ENCODE results near the gene SRF. TPM values are rescaled to one million over a fixed set of nuclear protein-coding genes. Genes with fewer than 3 reads are reported as not detected.

Gene SRF
- total and polyA plus RNA-seq, 9 donors, result 21.0 to 73.3 (median 32.3) TPM

DNA sequence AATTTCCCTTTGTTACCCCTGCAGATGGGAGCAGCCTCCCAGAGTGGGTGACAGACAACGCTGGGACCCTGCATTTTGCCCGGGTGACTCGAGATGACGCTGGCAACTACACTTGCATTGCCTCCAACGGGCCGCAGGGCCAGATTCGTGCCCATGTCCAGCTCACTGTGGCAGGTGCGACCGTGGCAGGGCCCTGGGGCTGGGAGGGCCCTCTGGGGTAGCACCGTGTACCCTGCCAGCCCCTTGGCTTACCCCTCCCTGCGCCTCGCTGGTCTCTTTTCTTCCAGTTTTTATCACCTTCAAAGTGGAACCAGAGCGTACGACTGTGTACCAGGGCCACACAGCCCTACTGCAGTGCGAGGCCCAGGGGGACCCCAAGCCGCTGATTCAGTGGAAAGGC lies 29.4 kb upstream of the SRF start:
- H3K36me3 ChIP-seq, result no peaks in the 10 kb centered on the region
- H3K9me3 ChIP-seq, result no peaks in the 10 kb centered on the region
- WGBS, 3 donors, result 79 to 83% (median 82%) methylated on average over 16 of the region's 16 CpGs
- peaks cover 4% of the 10 kb centered on the region for H3K4me1 ChIP-seq (ENCODE audit: insufficient read depth)
- intact Hi-C loops (cut with DNase I), result loop anchor here (2.0 to 10.0 kb wide), 5 partner anchors 69 to 1227 kb away; no protein-coding TSS in a partner anchor
- no peaks in the 10 kb centered on the region for H3K27me3 ChIP-seq
- H3K27ac ChIP-seq, result no peak overlapping the region
- H3K4me3 ChIP-seq, result no peak overlapping the region
- DNase-seq, result no peak
- TF ChIP-seq, protein P1, sequence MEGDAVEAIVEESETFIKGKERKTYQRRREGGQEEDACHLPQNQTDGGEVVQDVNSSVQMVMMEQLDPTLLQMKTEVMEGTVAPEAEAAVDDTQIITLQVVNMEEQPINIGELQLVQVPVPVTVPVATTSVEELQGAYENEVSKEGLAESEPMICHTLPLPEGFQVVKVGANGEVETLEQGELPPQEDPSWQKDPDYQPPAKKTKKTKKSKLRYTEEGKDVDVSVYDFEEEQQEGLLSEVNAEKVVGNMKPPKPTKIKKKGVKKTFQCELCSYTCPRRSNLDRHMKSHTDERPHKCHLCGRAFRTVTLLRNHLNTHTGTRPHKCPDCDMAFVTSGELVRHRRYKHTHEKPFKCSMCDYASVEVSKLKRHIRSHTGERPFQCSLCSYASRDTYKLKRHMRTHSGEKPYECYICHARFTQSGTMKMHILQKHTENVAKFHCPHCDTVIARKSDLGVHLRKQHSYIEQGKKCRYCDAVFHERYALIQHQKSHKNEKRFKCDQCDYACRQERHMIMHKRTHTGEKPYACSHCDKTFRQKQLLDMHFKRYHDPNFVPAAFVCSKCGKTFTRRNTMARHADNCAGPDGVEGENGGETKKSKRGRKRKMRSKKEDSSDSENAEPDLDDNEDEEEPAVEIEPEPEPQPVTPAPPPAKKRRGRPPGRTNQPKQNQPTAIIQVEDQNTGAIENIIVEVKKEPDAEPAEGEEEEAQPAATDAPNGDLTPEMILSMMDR (IDR thresholded peaks at IDR 0.05), result no peak

DNA sequence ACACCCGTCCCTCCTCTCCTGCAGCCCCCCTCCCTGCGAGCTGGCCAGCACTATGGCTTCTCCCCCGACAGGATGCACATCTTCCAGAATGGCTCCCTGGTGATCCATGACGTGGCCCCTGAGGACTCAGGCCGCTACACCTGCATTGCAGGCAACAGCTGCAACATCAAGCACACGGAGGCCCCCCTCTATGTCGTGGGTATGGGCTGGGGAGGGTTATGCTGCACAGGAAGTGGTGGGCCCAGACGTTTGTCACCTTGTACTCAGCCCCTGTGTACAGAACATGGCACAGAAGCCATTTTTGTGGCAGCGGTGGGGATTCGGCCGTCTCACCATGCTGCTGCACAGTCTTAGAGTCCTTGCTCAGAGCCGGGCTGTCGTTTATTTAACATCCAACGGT lies 29.0 kb upstream of the SRF start:
- WGBS, 3 donors, result 65 to 74% (median 66%) methylated on average over 14 of the region's 14 CpGs

DNA sequence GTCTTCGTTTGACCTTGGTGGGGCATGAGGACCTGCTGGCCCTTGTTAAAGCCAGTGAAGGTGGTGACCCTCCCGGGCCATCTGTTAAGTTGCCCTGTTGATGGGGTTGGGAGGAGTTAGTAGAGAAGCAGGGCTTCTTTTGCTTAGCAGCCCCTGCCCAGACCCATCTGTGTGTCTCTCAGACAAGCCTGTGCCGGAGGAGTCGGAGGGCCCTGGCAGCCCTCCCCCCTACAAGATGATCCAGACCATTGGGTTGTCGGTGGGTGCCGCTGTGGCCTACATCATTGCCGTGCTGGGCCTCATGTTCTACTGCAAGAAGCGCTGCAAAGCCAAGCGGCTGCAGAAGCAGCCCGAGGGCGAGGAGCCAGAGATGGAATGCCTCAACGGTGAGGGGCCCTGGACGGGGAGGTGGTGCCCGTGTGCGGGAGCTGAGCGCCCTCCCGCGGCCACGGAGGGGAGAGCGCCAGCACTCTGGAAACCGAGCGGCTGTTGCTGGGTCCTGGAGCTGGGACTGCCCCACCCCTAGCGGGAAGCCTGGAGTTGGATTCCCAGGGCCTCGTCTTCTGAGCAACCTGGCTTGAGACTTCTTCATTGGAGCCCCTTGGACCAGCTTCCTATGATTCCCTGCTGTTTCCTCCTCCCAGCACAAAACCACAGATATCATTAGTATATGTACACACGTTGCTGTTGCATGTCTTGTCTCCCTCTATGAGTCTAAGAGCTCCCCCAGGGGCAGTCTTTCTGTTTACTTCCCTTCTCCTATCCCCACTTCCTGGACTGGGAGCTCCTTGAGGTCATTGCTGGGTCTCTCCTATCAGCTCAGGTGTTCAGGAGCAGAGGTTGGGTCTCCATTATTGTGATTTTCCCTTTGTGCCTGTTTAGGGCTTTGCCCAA lies 27.6 kb upstream of the SRF start:
- Histone ChIP-seq H3K27ac (peak overlapping the region in 1 of 2 donors; percentile 61), H3K27me3 (no peaks in the 10 kb centered on the region), H3K4me3 (no peak overlapping the region), H3K9me3 (no peaks in the 10 kb centered on the region), H3K36me3 (no peaks in the 10 kb centered on the region), H3K4me1 (ENCODE audit: insufficient read depth) (peaks cover 4% of the 10 kb centered on the region)
- 4 to 5% (median 5%) methylated on average over 23 to 25 of the region's 25 CpGs for WGBS, 3 donors
- TF ChIP-seq, protein P1 (IDR thresholded peaks at IDR 0.05), result peak; percentile 96 to 99 (median 98)
- TF ChIP-seq POLR2A (IDR thresholded peaks at IDR 0.05), result no peak
- DNase-seq, result peak; percentile 94 to 97 (median 96)
- intact Hi-C loops (cut with DNase I), result loop anchor here (2.0 to 10.0 kb wide), 5 partner anchors 71 to 1229 kb away; no protein-coding TSS in a partner anchor

More for the DNA sequence above, 29.0 kb upstream of the SRF start:
- Histone ChIP-seq H3K27ac (no peak overlapping the region), H3K36me3 (no peaks in the 10 kb centered on the region), H3K4me1 (ENCODE audit: insufficient read depth) (peaks cover 4% of the 10 kb centered on the region), H3K4me3 (no peak overlapping the region), H3K27me3 (no peaks in the 10 kb centered on the region), H3K9me3 (no peaks in the 10 kb centered on the region)
- TF ChIP-seq, protein P1 (IDR thresholded peaks at IDR 0.05), result no peak
- TF ChIP-seq POLR2A (IDR thresholded peaks at IDR 0.05) (no peak), EP300 (IDR thresholded peaks at IDR 0.05) (no peak)
- DNase-seq, result no peak
- intact Hi-C loops (cut with DNase I), result loop anchor here (2.0 to 10.0 kb wide), 5 partner anchors 70 to 1227 kb away; no protein-coding TSS in a partner anchor

DNA sequence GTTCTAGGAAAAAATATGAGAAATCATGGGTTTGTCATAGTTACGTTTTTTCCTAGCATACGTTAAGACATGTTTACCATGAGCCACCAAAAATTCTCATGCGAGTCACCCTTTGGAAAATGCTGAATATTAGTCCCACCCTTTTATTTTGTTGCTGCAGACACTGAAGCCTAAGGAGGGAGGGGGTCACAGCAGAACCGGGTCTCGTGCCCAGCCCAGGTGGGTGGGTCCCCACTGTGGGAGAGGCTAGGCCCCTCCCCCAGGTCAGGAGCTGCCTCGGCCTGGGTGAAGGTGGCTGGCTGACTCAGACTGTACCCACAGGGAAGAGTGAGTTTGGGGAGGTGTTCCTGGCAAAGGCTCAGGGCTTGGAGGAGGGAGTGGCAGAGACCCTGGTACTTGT lies 26.2 kb upstream of the SRF start:
- H3K36me3 ChIP-seq, result no peaks in the 10 kb centered on the region
- H3K27me3 ChIP-seq, result no peaks in the 10 kb centered on the region
- peaks cover 4% of the 10 kb centered on the region for H3K4me1 ChIP-seq (ENCODE audit: insufficient read depth)
- no peak overlapping the region for H3K4me3 ChIP-seq
- WGBS, 3 donors, result 63 to 73% (median 67%) methylated on average over 6 of the region's 6 CpGs
- no peak overlapping the region for H3K27ac ChIP-seq
- no peak for DNase-seq
- intact Hi-C loops (cut with DNase I), result loop anchor here (5.0 to 10.0 kb wide), 5 partner anchors 73 to 1230 kb away; partner anchors contain the start of gene PTCRA (in 1 of the 4)
- TF ChIP-seq EP300 (IDR thresholded peaks at IDR 0.05) (no peak), POLR2A (IDR thresholded peaks at IDR 0.05) (no peak)
- TF ChIP-seq, protein P1 (IDR thresholded peaks at IDR 0.05), result no peak
- no peaks in the 10 kb centered on the region for H3K9me3 ChIP-seq
